Measurements from ENCODE around the gene RAB41. TPM values are rescaled to one million over a fixed set of nuclear protein-coding genes. Genes with fewer than 3 reads are reported as not detected.

The RAB41 gene
- total and polyA plus RNA-seq, 2 donors (not counting 3 experiments of a cell fraction or from before 2014, with no cell fraction given) = not detected

GRCh38 chrX:70260104-70260503 is 21.9 kb upstream of the RAB41 start, which contains the start of gene P2RY4:
P2RY4 (minus strand) TSS chrX:70260204; CDS start chrX:70259624, 580 bp downstream.
- Histone ChIP-seq H3K9me1 (replicated peaks; ENCODE audit: control insufficient read depth, extremely low read depth, insufficient read depth, low read length) (no peaks in the 10 kb centered on the region), H3K9me3 (replicated peaks; ENCODE audit: control insufficient read depth, insufficient read depth, low read length) (no peaks in the 10 kb centered on the region), H3K4me3 (replicated peaks in 1 of 3; ENCODE audit: insufficient read depth in 1 of 3, low read depth in 1 of 3, low read length in 3 of 3) (no peak within 1 kb of the TSS), H3K4me2 (ENCODE audit: insufficient read depth, low read length) (no peak within 1 kb of the TSS), H2AFZ (ENCODE audit: low read depth, low read length) (no peak within 1 kb of the TSS), H3K9ac (replicated peaks; ENCODE audit: extremely low read depth, insufficient read depth, low read length) (no peak within 1 kb of the TSS), H3K27me3 (ENCODE audit: control insufficient read depth in 2 of 2, insufficient read depth in 2 of 2, low read length in 2 of 2) (no peaks in the 10 kb centered on the region), H3K4me1 (ENCODE audit: control insufficient read depth, extremely low read depth, insufficient read depth, low read length) (no peaks in the 10 kb centered on the region), H3K27ac (ENCODE audit: insufficient read depth, low read depth, low read length) (no peak within 1 kb of the TSS), H3K36me3 (ENCODE audit: control insufficient read depth in 2 of 2, extremely low read depth in 1 of 2, insufficient read depth in 2 of 2, low read length in 2 of 2) (no peaks in the 10 kb centered on the region), H4K20me1 (replicated peaks; ENCODE audit: control insufficient read depth, extremely low read depth, insufficient read depth, low read length) (no peaks in the 10 kb centered on the region), H3K79me2 (ENCODE audit: control insufficient read depth, insufficient read depth, low read length) (no peaks in the 10 kb centered on the region)
- ChIA-PET POLR2A (no interaction called here), CTCF (interaction anchor here (2.2 kb wide), 1 partner anchor 127 kb away, joined by 6 read pairs; the partner anchor contains the start of gene IGBP1)
- no peak for FAIRE-seq
- TF ChIP-seq JUN (IDR thresholded peaks at IDR 0.05; ENCODE audit: borderline replicate concordance, insufficient read depth, insufficient read length, low read depth) (no peak), EZH2 (IDR thresholded peaks at IDR 0.05; ENCODE audit: borderline replicate concordance, low read depth, low read length, severe bottlenecking) (no peak), FOS (IDR thresholded peaks at IDR 0.05; ENCODE audit: borderline replicate concordance, insufficient read depth, low read length) (no peak), CTCF (IDR thresholded peaks at IDR 0.05; ENCODE audit: extremely low read depth in 1 of 2, insufficient read depth in 1 of 2, low read depth in 1 of 2, low read length in 2 of 2) (no peak), MYC (IDR thresholded peaks at IDR 0.05; ENCODE audit: low read depth, low read length) (no peak), MAX (IDR thresholded peaks at IDR 0.05; ENCODE audit: insufficient read depth, insufficient read length) (no peak), POLR2A (IDR thresholded peaks at IDR 0.05; ENCODE audit: low read depth, low read length) (no peak), GATA2 (IDR thresholded peaks at IDR 0.05; ENCODE audit: insufficient read depth, insufficient read length, low read depth, low read length) (no peak), POLR2AphosphoS5 (IDR thresholded peaks at IDR 0.05; ENCODE audit: insufficient read depth, low read depth, low read length) (no peak)
- intact Hi-C loops (cut with micrococcal nuclease) = no loop called here
- no TSS peak for BruUV-seq (replicated peaks)
- DNase-seq (ENCODE audit: low read depth, low spot score) = no peak
- dilution Hi-C loops (cut with MboI; ENCODE audit: extremely low pct_ligation_motif_present, low sequenced_read_pairs) = no loop called here
